BLaER1 treated with 17β-estradiol and CSF1 and Interleukin-3, amounts not matched to agents 10 nM and 100 nM (cell line): Measurements from ENCODE around the gene HYI.

Experiments used
- H3K27ac ChIP-seq, 11 experiments: shearing (Covaris generic); formaldehyde crosslinking; 2 replicates each; pipeline ENCODE4 v1.8.1; 2022
- H3K27me3 ChIP-seq, 11 experiments: shearing (Covaris generic); formaldehyde crosslinking; 2 replicates each; pipeline ENCODE4 v1.8.1; 2022
- H3K36me3 ChIP-seq, 11 experiments: shearing (Covaris generic); formaldehyde crosslinking; 2 replicates each; pipeline ENCODE4 v1.8.1; 2022
- H3K4me1 ChIP-seq, 10 experiments: shearing (Covaris generic); formaldehyde crosslinking; 2 replicates each; pipeline ENCODE4 v1.8.1; 2022
- H3K4me2 ChIP-seq, 11 experiments: shearing (Covaris generic); formaldehyde crosslinking; 2 replicates each; pipeline ENCODE4 v1.8.1; 2022
- H3K4me3 ChIP-seq, 10 experiments: shearing (Covaris generic); formaldehyde crosslinking; 2 replicates each; pipeline ENCODE4 v1.8.1; 2022
- H3K9ac ChIP-seq, 11 experiments: shearing (Covaris generic); formaldehyde crosslinking; 2 replicates each; pipeline ENCODE4 v1.8.1; 2022
- H3K9me3 ChIP-seq, 11 experiments: shearing (Covaris generic); formaldehyde crosslinking; replicated peaks in 1 of 11; 2 replicates each; pipeline ENCODE4 v1.8.1; 2022
- H4K20me1 ChIP-seq, 11 experiments: shearing (Covaris generic); formaldehyde crosslinking; 2 replicates each; pipeline ENCODE4 v1.8.1; 2022
- Cebpa-rat ChIP-seq, 11 experiments: shearing (Covaris generic); IDR thresholded peaks; 2 replicates each; pipeline ENCODE4 v1.8.1; 2022

Gene HYI

GRCh38 chr1:43427941-43428340 is 25.8 kb downstream of the HYI start:
- Histone ChIP-seq H3K27ac (no peak overlapping the region), H3K4me2 (no peak overlapping the region), H3K27me3 (no peaks in the 10 kb centered on the region), H3K36me3 (peaks cover 100% of the 10 kb centered on the region in 11 experiments), H3K4me1 (no peaks in the 10 kb centered on the region), H3K9me3 (no peaks in the 10 kb centered on the region), H3K4me3 (no peak overlapping the region), H3K9ac (no peak overlapping the region), H4K20me1 (peaks cover 0 to 24% (median 0%) of the 10 kb centered on the region in 11 experiments; a peak in 4 of 22 replicates)
- no peak for TF ChIP-seq Cebpa-rat (IDR thresholded peaks at IDR 0.05)

GRCh38 chr1:43427524-43427923 is 26.2 kb downstream of the HYI start:
- TF ChIP-seq Cebpa-rat (IDR thresholded peaks at IDR 0.05) = no peak
- Histone ChIP-seq H3K36me3 (peaks cover 99 to 100% (median 99%) of the 10 kb centered on the region in 11 experiments), H3K9ac (no peak overlapping the region), H4K20me1 (peaks cover 0 to 28% (median 0%) of the 10 kb centered on the region in 11 experiments; a peak in 4 of 22 replicates), H3K4me1 (no peaks in the 10 kb centered on the region), H3K27ac (no peak overlapping the region), H3K4me3 (no peak overlapping the region), H3K9me3 (no peaks in the 10 kb centered on the region), H3K4me2 (no peak overlapping the region), H3K27me3 (no peaks in the 10 kb centered on the region)

GRCh38 chr1:43426221-43426620 is 27.5 kb downstream of the HYI start:
- no peak overlapping the region for H3K27ac ChIP-seq
- H3K36me3 ChIP-seq = peaks cover 97 to 99% (median 98%) of the 10 kb centered on the region in 11 experiments
- H4K20me1 ChIP-seq = peaks cover 0 to 36% (median 0%) of the 10 kb centered on the region in 11 experiments; a peak in 5 of 22 replicates
- no peak overlapping the region for H3K9ac ChIP-seq
- H3K9me3 ChIP-seq = no peaks in the 10 kb centered on the region
- TF ChIP-seq Cebpa-rat (IDR thresholded peaks at IDR 0.05) = no peak
- H3K4me2 ChIP-seq = no peak overlapping the region
- H3K27me3 ChIP-seq = no peaks in the 10 kb centered on the region
- H3K4me1 ChIP-seq = no peaks in the 10 kb centered on the region
- no peak overlapping the region for H3K4me3 ChIP-seq

GRCh38 chr1:43425045-43425444 is 28.7 kb downstream of the HYI start:
- Histone ChIP-seq H3K4me2 (no peak overlapping the region), H3K36me3 (peaks cover 97 to 99% (median 98%) of the 10 kb centered on the region in 11 experiments), H3K27ac (no peak overlapping the region)

GRCh38 chr1:43423672-43424550 is 29.8 kb downstream of the HYI start:
- Histone ChIP-seq H3K36me3 (peaks cover 97 to 99% (median 98%) of the 10 kb centered on the region in 11 experiments), H3K27ac (no peak overlapping the region), H3K4me3 (no peak overlapping the region), H3K4me2 (no peak overlapping the region), H3K4me1 (no peaks in the 10 kb centered on the region), H3K27me3 (no peaks in the 10 kb centered on the region), H3K9me3 (no peaks in the 10 kb centered on the region), H4K20me1 (peaks cover 0 to 45% (median 0%) of the 10 kb centered on the region in 11 experiments; a peak in 5 of 22 replicates), H3K9ac (no peak overlapping the region)
- TF ChIP-seq Cebpa-rat (IDR thresholded peaks at IDR 0.05) = no peak

More at GRCh38 chr1:43425045-43425444, 28.7 kb downstream of the HYI start:
- Histone ChIP-seq H3K4me1 (no peaks in the 10 kb centered on the region), H4K20me1 (peaks cover 0 to 37% (median 0%) of the 10 kb centered on the region in 11 experiments; a peak in 5 of 22 replicates), H3K9me3 (no peaks in the 10 kb centered on the region), H3K9ac (no peak overlapping the region), H3K4me3 (no peak overlapping the region), H3K27me3 (no peaks in the 10 kb centered on the region)
- no peak for TF ChIP-seq Cebpa-rat (IDR thresholded peaks at IDR 0.05)

- Histone ChIP-seq H4K20me1 (peaks cover 0 to 50% (median 0%) of the 10 kb centered on the region in 11 experiments; a peak in 5 of 22 replicates), H3K27ac (no peak overlapping the region), H3K27me3 (no peaks in the 10 kb centered on the region), H3K4me1 (no peaks in the 10 kb centered on the region), H3K4me2 (no peak overlapping the region), H3K4me3 (no peak overlapping the region), H3K9ac (no peak overlapping the region), H3K9me3 (no peaks in the 10 kb centered on the region), H3K36me3 (peaks cover 97 to 99% (median 98%) of the 10 kb centered on the region in 11 experiments)
- no peak for TF ChIP-seq Cebpa-rat (IDR thresholded peaks at IDR 0.05)
Observed at GRCh38 chr1:43422995-43423671, 30.6 kb downstream of the HYI start.

GRCh38 chr1:43421976-43422750 is 31.6 kb downstream of the HYI start:
- Histone ChIP-seq H3K4me2 (no peak overlapping the region), H3K27me3 (no peaks in the 10 kb centered on the region), H3K36me3 (peaks cover 97 to 99% (median 98%) of the 10 kb centered on the region in 11 experiments)

GRCh38 chr1:43421396-43421795 is 32.3 kb downstream of the HYI start:
- H4K20me1 ChIP-seq = peaks cover 0 to 50% (median 0%) of the 10 kb centered on the region in 11 experiments; a peak in 5 of 22 replicates
- TF ChIP-seq Cebpa-rat (IDR thresholded peaks at IDR 0.05) = no peak
- H3K27ac ChIP-seq = no peak overlapping the region
- peaks cover 97 to 99% (median 98%) of the 10 kb centered on the region in 11 experiments for H3K36me3 ChIP-seq
- no peaks in the 10 kb centered on the region for H3K27me3 ChIP-seq
- no peak overlapping the region for H3K4me3 ChIP-seq
- H3K4me1 ChIP-seq = no peaks in the 10 kb centered on the region
- H3K9me3 ChIP-seq = no peaks in the 10 kb centered on the region
- H3K4me2 ChIP-seq = no peak overlapping the region
- H3K9ac ChIP-seq = no peak overlapping the region

More at GRCh38 chr1:43421976-43422750, 31.6 kb downstream of the HYI start:
- Histone ChIP-seq H3K9ac (no peak overlapping the region), H3K9me3 (no peaks in the 10 kb centered on the region), H4K20me1 (peaks cover 0 to 50% (median 0%) of the 10 kb centered on the region in 11 experiments; a peak in 5 of 22 replicates), H3K4me3 (no peak overlapping the region), H3K4me1 (no peaks in the 10 kb centered on the region), H3K27ac (no peak overlapping the region)
- no peak for TF ChIP-seq Cebpa-rat (IDR thresholded peaks at IDR 0.05)
